ENCODE results near the gene CHPF2. TPM values are rescaled to one million over a fixed set of nuclear protein-coding genes. Genes with fewer than 3 reads are reported as not detected.

The CHPF2 gene
- total RNA-seq, 2 experiments from 2014 or later = 46.1 to 46.8 TPM

DNA sequence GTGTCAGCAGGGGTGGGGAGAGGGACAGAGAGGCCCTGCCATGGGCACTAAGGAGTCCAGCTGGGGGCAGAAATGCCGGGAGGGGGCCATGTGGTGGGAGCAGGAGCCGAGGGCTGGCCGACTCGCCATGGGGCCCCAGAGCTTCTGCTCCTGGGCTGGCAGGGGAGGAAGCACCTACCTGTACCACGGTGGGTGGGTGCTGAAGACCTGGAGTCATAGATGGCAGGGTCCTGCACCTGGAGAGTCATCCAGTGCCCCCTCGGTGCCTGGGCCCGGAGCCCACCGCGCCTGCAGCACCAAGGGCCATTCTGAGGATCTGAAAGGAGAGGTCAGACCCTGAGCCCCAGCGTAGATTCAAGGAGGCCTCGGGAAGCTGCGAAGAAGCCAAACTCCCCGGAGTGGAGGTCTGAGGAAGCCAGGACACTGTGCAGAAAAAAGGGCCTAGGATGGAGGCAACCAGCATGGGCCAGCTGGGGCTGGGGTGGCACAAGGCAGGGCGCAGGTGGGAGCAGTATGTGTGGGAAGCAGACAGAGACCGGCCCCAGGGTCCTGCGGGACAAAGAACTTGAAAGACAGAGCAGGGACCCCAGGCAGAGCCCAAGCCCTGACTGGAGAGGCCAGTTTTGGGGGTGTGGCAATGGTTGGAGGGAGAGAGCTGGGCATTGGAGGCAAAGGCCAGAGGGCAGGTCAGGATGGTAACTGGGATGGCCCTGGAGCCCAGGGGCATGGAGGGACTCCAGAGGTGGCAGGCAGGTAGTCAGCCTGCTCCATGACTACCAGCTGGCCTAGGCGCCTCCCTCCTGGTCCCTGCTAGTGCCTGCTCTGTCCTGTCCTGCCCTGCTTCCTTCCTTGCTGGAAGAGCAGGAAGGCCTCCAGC is 42.9 kb downstream of the CHPF2 start:
- no peak overlapping the region for H3K4me3 Mint-ChIP-seq
- no peaks in the 10 kb centered on the region for H3K36me3 Mint-ChIP-seq
- DNase-seq = no peak
- no peaks in the 10 kb centered on the region for H3K9me3 Mint-ChIP-seq (ENCODE audit: low read depth)
- no peak for ATAC-seq
- H3K27me3 Mint-ChIP-seq = peaks cover 5% of the 10 kb centered on the region
- no peak overlapping the region for H3K27ac Mint-ChIP-seq
- peaks cover 13% of the 10 kb centered on the region for H3K4me1 Mint-ChIP-seq
- CTCF ChIA-PET = no interaction called here

DNA sequence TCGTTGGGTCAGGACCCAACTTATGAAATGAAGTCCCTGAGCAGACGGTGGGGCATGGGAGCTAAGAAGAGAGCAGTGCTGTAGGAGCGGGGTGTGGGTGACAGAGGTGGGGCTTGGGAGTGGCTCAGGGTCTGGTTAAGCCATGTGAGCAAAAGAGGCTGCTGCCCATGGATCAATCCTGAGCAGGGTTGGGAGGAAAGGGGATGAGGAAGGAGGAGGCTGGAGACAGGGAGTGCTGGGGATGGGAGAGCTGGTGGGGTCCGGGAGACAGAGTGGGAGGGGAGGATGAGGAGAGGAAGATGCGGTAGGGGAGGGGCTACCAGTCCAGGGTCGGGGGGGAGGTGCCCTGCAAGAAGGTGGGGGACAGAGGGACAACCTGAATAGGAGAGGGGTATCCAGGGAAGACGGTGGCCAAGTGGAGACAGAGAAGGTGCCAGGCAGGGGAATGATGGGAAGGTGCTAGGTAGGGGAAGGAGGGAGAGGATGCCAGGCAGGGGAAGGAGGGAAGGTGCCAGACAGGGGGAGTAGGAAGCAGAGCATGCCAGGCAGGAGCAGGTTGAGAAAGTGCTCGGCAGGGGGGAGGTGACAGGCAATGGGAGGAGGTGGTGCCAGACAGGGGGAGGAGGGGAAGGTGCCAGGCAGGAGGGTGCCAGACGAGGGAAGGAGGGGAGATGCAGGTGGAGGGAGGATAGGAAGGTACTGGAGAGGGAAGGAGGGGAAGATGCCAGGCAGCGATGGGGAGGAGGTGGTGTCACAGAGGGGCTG is 43.7 kb downstream of the CHPF2 start:
- Mint-ChIP-seq H3K4me3 (no peak overlapping the region), H3K36me3 (no peaks in the 10 kb centered on the region), H3K27me3 (peaks cover 8% of the 10 kb centered on the region), H3K9me3 (ENCODE audit: low read depth) (no peaks in the 10 kb centered on the region), H3K4me1 (peaks cover 13% of the 10 kb centered on the region), H3K27ac (no peak overlapping the region)
- no peak for DNase-seq
- no peak for ATAC-seq
- CTCF ChIA-PET = no interaction called here

DNA sequence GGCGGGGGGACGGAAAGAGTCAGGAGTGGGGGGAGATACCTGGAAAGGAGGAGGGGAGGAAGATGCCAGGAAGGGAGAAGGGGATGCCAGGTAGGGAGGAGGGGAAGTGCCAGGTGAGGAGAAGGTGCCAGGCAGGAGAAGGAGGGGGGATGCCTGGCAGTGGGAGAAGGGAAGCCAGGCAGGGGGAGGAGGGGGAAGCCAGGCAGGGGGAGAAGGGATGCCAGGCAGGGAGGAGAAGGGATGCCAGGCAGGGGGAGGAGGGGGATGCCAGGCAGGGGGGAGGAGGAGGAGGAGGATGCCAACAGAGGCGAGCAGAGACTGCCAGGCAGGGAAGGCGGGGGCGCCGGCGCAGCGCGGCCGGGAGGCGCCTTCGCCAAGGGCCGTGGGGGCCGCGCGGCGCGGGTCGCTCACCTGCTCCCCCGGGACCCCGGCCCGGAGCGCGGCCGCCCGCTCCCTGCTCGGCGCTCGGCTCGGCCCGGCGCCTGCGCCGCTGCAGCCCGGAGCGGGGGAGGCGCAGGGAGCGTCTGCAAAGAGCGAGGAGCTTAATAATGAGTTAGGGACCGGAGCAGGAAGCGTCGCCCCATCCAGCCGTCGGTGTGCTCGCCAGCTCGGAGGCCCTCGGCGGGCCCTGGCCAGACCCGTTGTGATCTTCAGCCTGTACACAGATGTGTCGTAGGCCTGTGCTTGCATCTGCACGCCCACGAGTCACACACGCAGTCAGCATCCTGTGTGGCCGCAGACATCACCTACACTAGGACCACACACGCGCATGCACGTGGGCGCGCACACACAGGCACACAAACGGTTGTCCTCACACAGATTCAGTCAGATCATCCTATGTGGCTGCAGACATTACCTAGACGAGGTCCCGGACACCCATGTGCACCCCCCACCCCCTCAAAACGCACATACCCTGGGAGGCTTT is 44.6 kb downstream of the CHPF2 start:
- CTCF ChIA-PET = interaction anchor here (1.0 to 1.2 kb wide), 4 partner anchors 9 to 39 kb away, joined by 3 to 5 read pairs (median 4); no protein-coding TSS in a partner anchor
- Mint-ChIP-seq H3K27me3 (peaks cover 15% of the 10 kb centered on the region), H3K4me3 (peak overlapping the region; percentile 62), H3K4me1 (peaks cover 9% of the 10 kb centered on the region), H3K36me3 (no peaks in the 10 kb centered on the region), H3K27ac (no peak overlapping the region), H3K9me3 (ENCODE audit: low read depth) (no peaks in the 10 kb centered on the region)
- DNase-seq = peak; percentile 62
- peak; percentile 88 for ATAC-seq

DNA sequence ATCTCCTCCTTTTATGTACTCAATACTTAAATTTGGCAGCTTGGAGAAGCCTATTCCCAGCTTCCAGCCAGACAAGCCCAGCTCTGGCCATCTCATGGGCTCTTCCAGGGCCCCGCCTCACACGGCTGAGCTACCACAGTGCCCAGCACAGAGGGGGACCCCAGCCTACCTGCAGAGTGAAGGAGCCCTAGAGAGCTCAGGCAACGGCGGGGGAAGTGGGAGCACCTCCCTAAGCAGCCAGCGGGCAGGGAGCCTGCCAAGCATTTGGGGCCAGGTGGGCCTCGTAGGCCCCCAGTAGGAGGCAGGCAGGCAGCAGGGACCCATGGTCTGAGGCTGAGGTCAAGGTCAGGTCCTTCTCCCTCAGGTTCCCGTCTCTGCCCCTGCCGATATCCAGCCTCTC is 45.3 kb downstream of the CHPF2 start:
- Mint-ChIP-seq H3K4me1 (peaks cover 3% of the 10 kb centered on the region), H3K9me3 (ENCODE audit: low read depth) (no peaks in the 10 kb centered on the region), H3K27me3 (peaks cover 20% of the 10 kb centered on the region), H3K36me3 (no peaks in the 10 kb centered on the region), H3K27ac (no peak overlapping the region), H3K4me3 (no peak overlapping the region)
- no peak for ATAC-seq
- CTCF ChIA-PET = interaction anchor here (1.0 to 1.2 kb wide), 4 partner anchors 9 to 38 kb away, joined by 3 to 5 read pairs (median 4); no protein-coding TSS in a partner anchor
- no peak for DNase-seq

DNA sequence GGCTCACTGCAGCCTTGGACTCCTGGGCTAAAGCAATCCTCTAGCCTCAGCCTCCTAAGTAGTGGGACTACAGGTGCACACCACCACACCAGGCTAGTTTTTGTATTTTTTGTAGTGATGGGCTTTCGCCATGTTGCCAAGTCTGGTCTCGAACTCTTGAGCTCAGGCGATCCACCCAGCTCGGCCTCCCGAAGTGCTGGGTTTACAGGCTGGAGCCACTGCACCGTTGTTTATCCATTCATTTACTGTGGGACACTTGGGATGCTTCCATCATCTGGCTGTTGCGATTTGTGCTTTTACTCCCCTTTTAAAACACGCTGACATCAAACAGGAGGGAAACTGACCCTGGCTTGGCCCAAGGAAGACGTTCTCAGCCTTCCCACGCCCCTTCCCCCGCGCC is 46.7 kb downstream of the CHPF2 start:
- no peak overlapping the region for H3K4me3 Mint-ChIP-seq
- CTCF ChIA-PET = no interaction called here
- H3K36me3 Mint-ChIP-seq = no peaks in the 10 kb centered on the region
- peaks cover 29% of the 10 kb centered on the region for H3K27me3 Mint-ChIP-seq
- peaks cover 3% of the 10 kb centered on the region for H3K4me1 Mint-ChIP-seq
- DNase-seq (no peak), ATAC-seq (no peak)
- no peak overlapping the region for H3K27ac Mint-ChIP-seq
- no peaks in the 10 kb centered on the region for H3K9me3 Mint-ChIP-seq (ENCODE audit: low read depth)

DNA sequence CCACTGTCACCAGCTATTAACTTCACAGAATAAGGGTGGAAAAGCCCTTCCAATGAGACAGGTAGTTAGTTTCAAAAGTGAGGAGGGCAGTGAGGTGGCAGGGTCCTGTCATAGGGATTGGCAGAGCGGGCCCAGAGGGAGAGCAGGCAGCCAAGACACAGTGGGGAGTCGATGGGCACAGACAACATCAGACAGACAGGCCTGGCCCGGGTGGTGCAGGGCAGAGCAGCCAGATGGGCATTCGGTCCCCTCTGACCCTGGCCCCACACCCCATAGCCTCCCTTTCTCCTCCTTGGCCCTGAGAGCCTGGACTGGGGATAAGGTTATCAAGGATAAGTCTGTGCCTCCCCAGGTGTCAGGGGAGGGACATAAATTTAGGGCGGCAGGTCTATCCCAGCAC is 47.6 kb downstream of the CHPF2 start:
- H3K4me3 Mint-ChIP-seq = no peak overlapping the region
- ATAC-seq (no peak), DNase-seq (no peak)
- CTCF ChIA-PET = no interaction called here
- H3K36me3 Mint-ChIP-seq = no peaks in the 10 kb centered on the region
- peaks cover 3% of the 10 kb centered on the region for H3K4me1 Mint-ChIP-seq
- no peak overlapping the region for H3K27ac Mint-ChIP-seq
- H3K27me3 Mint-ChIP-seq = peaks cover 33% of the 10 kb centered on the region
- no peaks in the 10 kb centered on the region for H3K9me3 Mint-ChIP-seq (ENCODE audit: low read depth)

DNA sequence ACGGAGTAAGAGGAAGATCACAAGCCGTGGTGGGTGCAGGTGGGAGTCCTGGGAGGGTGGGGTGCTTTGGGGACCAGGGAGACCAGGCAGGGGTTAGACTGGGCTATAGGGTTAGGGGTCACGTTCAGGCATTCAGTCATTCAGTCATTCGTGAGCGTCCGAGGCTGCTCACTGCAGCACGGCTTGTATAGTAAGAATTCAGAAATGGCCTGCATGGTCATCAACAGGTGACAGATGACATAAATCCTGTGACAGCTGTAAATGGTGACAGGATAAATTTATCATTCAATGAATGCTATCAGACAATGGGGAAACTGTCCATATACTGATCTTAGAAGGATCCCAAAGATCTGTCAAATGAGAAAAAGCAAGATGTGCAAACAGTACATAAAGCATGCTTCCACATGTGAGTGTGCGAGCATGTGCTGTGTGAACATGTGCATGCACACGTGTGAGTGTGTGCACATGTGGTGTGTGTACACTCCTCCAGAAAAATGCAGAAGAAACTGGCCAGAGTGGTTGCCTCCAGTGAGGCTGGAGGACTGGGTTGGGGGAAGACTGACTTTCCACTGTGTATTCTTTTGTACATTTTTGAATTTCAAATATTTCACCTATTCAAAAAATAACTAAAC is 48.2 kb downstream of the CHPF2 start:
- H3K4me3 Mint-ChIP-seq = no peak overlapping the region
- no peak overlapping the region for H3K27ac Mint-ChIP-seq
- peaks cover 3% of the 10 kb centered on the region for H3K4me1 Mint-ChIP-seq
- peaks cover 38% of the 10 kb centered on the region for H3K27me3 Mint-ChIP-seq
- DNase-seq = no peak
- CTCF ChIA-PET = no interaction called here
- H3K9me3 Mint-ChIP-seq (ENCODE audit: low read depth) = no peaks in the 10 kb centered on the region
- ATAC-seq = no peak
- H3K36me3 Mint-ChIP-seq = no peaks in the 10 kb centered on the region

DNA sequence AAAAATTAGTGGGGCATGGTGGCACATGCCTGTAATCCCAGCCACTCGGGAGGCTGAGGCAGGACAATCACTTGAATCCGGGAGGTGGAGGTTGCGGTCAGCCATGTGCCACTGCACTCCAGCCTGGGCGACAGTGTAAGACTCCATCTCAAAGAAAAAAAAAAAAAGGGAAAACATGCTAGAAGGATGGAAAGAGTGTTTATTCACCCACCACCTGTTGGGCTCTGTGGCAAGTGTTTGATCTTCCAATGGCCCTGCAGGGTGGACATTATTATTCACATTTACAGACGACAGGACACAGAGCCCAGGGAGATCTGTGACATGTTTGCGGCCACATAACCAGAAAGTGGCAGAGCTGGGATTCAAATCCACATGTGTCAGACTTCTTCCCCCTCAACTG is 49.4 kb downstream of the CHPF2 start:
- ATAC-seq = no peak
- no peak for DNase-seq
- CTCF ChIA-PET = no interaction called here

DNA sequence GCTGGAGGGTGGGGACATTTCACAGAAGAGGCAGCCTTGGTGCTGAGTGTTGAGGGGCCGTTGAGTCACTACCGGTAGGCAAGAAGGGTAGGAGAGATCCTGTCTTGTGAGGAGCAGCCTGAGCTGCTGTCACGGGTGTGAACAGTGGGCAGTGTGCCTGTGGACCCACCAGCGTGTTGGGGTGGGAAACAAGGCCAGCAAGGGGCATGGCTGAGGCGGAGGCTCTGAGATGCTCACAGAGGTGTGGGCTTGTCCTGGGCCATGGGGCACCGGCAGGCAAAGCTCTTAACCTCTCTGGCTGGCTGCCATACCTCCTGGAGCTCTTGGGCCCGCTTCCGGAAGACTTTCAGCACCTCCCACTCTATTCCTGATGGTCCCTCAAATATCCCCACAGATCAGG is 49.8 kb downstream of the CHPF2 start:
- H3K36me3 Mint-ChIP-seq = no peaks in the 10 kb centered on the region
- H3K4me1 Mint-ChIP-seq = peaks cover 5% of the 10 kb centered on the region
- no peak for ATAC-seq
- peaks cover 43% of the 10 kb centered on the region for H3K27me3 Mint-ChIP-seq
- no peak overlapping the region for H3K27ac Mint-ChIP-seq
- no peak for DNase-seq
- H3K9me3 Mint-ChIP-seq (ENCODE audit: low read depth) = no peaks in the 10 kb centered on the region
- CTCF ChIA-PET = no interaction called here
- H3K4me3 Mint-ChIP-seq = no peak overlapping the region

More for the DNA sequence above, 49.4 kb downstream of the CHPF2 start:
- Mint-ChIP-seq H3K27ac (no peak overlapping the region), H3K27me3 (peaks cover 43% of the 10 kb centered on the region), H3K4me1 (peaks cover 6% of the 10 kb centered on the region), H3K36me3 (no peaks in the 10 kb centered on the region), H3K9me3 (ENCODE audit: low read depth) (no peaks in the 10 kb centered on the region), H3K4me3 (no peak overlapping the region)

DNA sequence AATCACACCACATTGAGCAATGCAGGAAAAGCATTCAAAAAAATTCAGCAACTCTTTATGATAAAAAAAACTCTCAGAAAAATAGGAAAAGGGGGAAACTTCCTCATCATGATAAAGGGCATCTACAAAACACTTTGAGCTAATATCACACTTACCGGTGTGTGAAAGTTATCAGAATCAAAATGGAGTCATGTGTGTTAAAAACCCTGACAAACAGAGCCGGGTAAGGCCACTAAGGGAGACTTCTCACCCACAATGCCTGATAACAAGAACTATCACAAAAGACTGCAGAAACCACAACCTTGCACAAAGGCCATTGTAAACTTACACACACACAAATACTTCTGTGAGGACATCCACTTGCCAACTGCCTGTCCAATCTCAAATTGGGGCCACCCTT is 51.0 kb downstream of the CHPF2 start:
- Mint-ChIP-seq H3K9me3 (ENCODE audit: low read depth) (no peaks in the 10 kb centered on the region), H3K4me1 (peaks cover 2% of the 10 kb centered on the region), H3K36me3 (no peaks in the 10 kb centered on the region), H3K4me3 (no peak overlapping the region), H3K27me3 (peaks cover 43% of the 10 kb centered on the region), H3K27ac (no peak overlapping the region)
- ATAC-seq (no peak), DNase-seq (no peak)
- CTCF ChIA-PET = no interaction called here

DNA sequence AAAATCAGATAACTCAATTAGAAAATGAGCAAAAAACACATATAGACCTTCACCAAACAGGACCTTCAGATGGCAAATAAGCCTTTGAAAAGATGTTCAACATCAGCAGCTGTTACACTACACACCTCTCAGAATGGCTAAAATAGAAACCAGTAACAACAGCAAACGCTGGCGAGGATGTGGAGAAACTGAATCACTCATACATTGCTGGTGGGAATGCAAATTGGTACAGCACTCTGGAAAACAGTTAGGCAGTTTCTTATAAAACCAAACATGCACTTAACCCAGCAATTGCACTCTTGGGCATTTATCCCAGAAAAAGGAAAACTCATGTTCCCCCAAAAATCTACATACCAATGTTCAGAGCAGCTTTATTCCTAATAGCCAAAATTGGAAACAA is 53.9 kb downstream of the CHPF2 start:
- CTCF ChIA-PET = interaction anchor here (1.1 to 1.6 kb wide), 4 partner anchors 10 to 64 kb away, joined by 3 to 5 read pairs (median 4); no protein-coding TSS in a partner anchor
- Mint-ChIP-seq H3K4me1 (peaks cover 2% of the 10 kb centered on the region), H3K36me3 (no peaks in the 10 kb centered on the region), H3K27ac (no peak overlapping the region), H3K9me3 (ENCODE audit: low read depth) (no peaks in the 10 kb centered on the region), H3K4me3 (no peak overlapping the region), H3K27me3 (peaks cover 34% of the 10 kb centered on the region)
- ATAC-seq (no peak), DNase-seq (no peak)
